Endothelial cell of umbilical vein (primary cell): ENCODE results near the gene ZNF184.

Experiments
- POLR2A ChIP-seq: IDR thresholded peaks from 2 replicates; pipeline ENCODE4 v1.6.1; 2012; ENCODE audit warnings: low read depth, mild to moderate bottlenecking, control low read depth, low read length
- POLR2AphosphoS5 ChIP-seq: IDR thresholded peaks from 2 replicates; pipeline ENCODE4 v1.6.1; 2012; ENCODE audit warnings: low read depth, mild to moderate bottlenecking, control low read depth, low read length, moderate library complexity; ENCODE audit not compliant: insufficient read depth
- TF ChIP-seq, protein P1 (sequence below): IDR thresholded peaks from 2 replicates; pipeline ENCODE4 v1.6.1; 2011; ENCODE audit not compliant: insufficient read depth, insufficient read length

DNA sequence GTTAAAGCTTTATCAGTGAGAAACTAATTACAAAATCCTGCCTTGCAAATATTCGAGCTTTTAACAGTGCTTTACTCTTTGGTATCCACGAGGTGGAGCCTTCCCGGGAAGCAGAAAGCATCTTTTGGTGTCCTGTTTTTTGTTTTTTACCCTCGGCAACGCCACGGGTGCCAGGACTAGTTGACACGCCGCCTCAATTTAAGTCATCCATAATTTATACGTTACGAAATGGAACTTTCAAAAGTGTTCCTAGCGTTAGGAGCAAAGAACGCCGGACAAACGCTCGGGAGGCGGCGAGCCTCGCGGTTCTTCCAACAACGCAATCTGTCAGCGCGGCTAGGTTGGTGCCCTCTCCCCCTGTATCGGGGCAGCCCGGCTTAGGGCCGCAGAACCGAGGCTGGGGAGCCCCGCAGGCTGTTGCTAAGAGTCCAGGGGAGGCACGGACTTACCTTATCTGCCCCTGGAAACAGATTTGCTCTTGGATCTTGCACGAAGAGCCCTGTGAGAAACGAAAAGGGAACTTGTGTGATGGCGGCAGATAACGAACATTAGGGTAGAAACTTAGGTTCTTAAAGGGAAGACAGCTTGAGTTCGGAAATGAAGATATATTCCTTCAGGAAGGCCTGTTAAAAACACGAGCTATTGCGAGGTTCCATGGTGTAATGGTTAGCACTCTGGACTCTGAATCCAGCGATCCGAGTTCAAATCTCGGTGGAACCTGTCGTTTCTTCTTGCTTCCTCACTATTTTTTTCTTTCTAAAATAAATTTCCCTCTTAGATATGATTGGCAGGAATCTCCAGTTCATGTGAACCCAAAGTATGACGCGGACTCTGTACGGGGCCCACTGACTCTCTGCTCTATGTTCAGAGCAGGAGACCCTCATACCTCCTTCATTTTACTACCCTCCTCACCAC, 46.2 kb upstream of the ZNF184 start:
- TF ChIP-seq, protein P1, sequence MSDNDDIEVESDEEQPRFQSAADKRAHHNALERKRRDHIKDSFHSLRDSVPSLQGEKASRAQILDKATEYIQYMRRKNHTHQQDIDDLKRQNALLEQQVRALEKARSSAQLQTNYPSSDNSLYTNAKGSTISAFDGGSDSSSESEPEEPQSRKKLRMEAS: no peak
- TF ChIP-seq POLR2A (no peak), POLR2AphosphoS5 (no peak)
